Activated CD8-positive, alpha-beta T cell treated with anti-CD3 and anti-CD28 coated beads for 36 hours (primary cell): Measurements from ENCODE around the gene UBAC2. TPM values are rescaled to one million over a fixed set of nuclear protein-coding genes. Genes with fewer than 3 reads are reported as not detected.

Source experiments
- ATAC-seq: fragments of 200-7000 bp; cut with Tn5 transposase; one replicate; pipeline ENCODE4 v1.10.0; 2021; ENCODE audit warnings: mild to moderate bottlenecking, moderate library complexity
- CTCF ChIA-PET: fragments of 350-600 bp; sonication (Branson Sonifier 250); formaldehyde crosslinking; loops from one replicate; lab custom pipeline; 2021; ENCODE audit warnings: antibody characterized with exemption; lab: Charles Lee
- POLR2A ChIA-PET: fragments of 350-600 bp; sonication (Branson Sonifier 250); formaldehyde crosslinking; loops from one replicate; lab custom pipeline; 2021; ENCODE audit warnings: antibody characterized with exemption; lab: Charles Lee
- DNase-seq: peaks from one replicate; pipeline ENCODE4 v3.0.0-alpha.2; 2020
- H3K27ac Mint-ChIP-seq: one replicate; pipeline ENCODE4 v1.8.0; 2021; ENCODE audit warnings: mild to moderate bottlenecking, mixed read lengths
- H3K27me3 Mint-ChIP-seq: one replicate; pipeline ENCODE4 v1.8.0; 2021; ENCODE audit warnings: mixed read lengths
- H3K36me3 Mint-ChIP-seq: one replicate; pipeline ENCODE4 v1.8.0; 2021; ENCODE audit warnings: low read depth, mixed read lengths
- H3K4me1 Mint-ChIP-seq: one replicate; pipeline ENCODE4 v1.8.0; 2021; ENCODE audit warnings: low read depth, mixed read lengths
- H3K4me3 Mint-ChIP-seq: one replicate; pipeline ENCODE4 v1.8.0; 2021; ENCODE audit warnings: mild to moderate bottlenecking, moderate library complexity, mixed read lengths
- H3K9me3 Mint-ChIP-seq: one replicate; pipeline ENCODE4 v1.8.0; 2021; ENCODE audit warnings: mixed read lengths
- CTCF ChIP-seq: fragments of 200-600 bp; IDR thresholded peaks from one replicate; pipeline ENCODE4 v1.8.0; 2022; ENCODE audit warnings: antibody characterized with exemption, mild to moderate bottlenecking
- intact Hi-C: fragments of 100-400 bp; cut with micrococcal nuclease; formaldehyde crosslinking; loops from one replicate; pipeline ENCODE4 v1.10.0; 2022
- total RNA-seq, 2 experiments: library from RNA; stranded (reverse); gene quantifications; one replicate each; pipeline ENCODE4 v1.2.3, GENCODE V29; 2021

UBAC2 gene
- total RNA-seq, 2 experiments from 2014 or later = 63.7 to 68.4 TPM

GRCh38 chr13:99370481-99371275 is 170.0 kb downstream of the UBAC2 start:
- intact Hi-C loops = no loop called here
- TF ChIP-seq CTCF = no peak
- no peaks in the 10 kb centered on the region for H3K27me3 Mint-ChIP-seq
- H3K27ac Mint-ChIP-seq = peak overlapping the region; percentile 81
- H3K36me3 Mint-ChIP-seq = peaks cover 77% of the 10 kb centered on the region
- CTCF ChIA-PET = interaction anchor here (0.6 to 2.2 kb wide), 9 partner anchors 10 to 101 kb away, joined by 3 to 10 read pairs (median 3); no protein-coding TSS in a partner anchor
- DNase-seq (no peak), ATAC-seq (peak; percentile 35)
- H3K9me3 Mint-ChIP-seq = no peaks in the 10 kb centered on the region
- peak overlapping the region; percentile 36 for H3K4me3 Mint-ChIP-seq
- H3K4me1 Mint-ChIP-seq = peaks cover 93% of the 10 kb centered on the region
- POLR2A ChIA-PET = interaction anchor here (1.0 to 2.1 kb wide), 5 partner anchors 10 to 22 kb away, joined by 3 to 8 read pairs (median 5); no protein-coding TSS in a partner anchor

- Mint-ChIP-seq H3K27me3 (no peaks in the 10 kb centered on the region), H3K27ac (peak overlapping the region; percentile 83), H3K4me1 (peaks cover 94% of the 10 kb centered on the region), H3K36me3 (peaks cover 80% of the 10 kb centered on the region), H3K4me3 (peak overlapping the region; percentile 47), H3K9me3 (no peaks in the 10 kb centered on the region)
- ChIA-PET CTCF (interaction anchor here (1.2 to 2.2 kb wide), 8 partner anchors 9 to 106 kb away, joined by 3 to 10 read pairs (median 4); no protein-coding TSS in a partner anchor), POLR2A (interaction anchor here (0.6 to 1.8 kb wide), 10 partner anchors 9 to 87 kb away, joined by 3 to 6 read pairs (median 4); no protein-coding TSS in a partner anchor)
- intact Hi-C loops = no loop called here
- peak; percentile 66 for DNase-seq
- peak; percentile 65 for ATAC-seq
- no peak for TF ChIP-seq CTCF
These were observed 171.3 kb downstream of the UBAC2 start for GRCh38 chr13:99371956-99372355.

GRCh38 chr13:99373436-99373835 is 172.8 kb downstream of the UBAC2 start:
- no peak overlapping the region for H3K4me3 Mint-ChIP-seq
- POLR2A ChIA-PET = interaction anchor here (1.0 to 1.2 kb wide), 2 partner anchors 12 to 159 kb away, joined by 3 to 6 read pairs; no protein-coding TSS in a partner anchor
- peaks cover 78% of the 10 kb centered on the region for H3K36me3 Mint-ChIP-seq
- ATAC-seq (no peak), DNase-seq (no peak)
- CTCF ChIA-PET = interaction anchor here (1.0 to 4.3 kb wide), 5 partner anchors 9 to 104 kb away, joined by 3 to 19 read pairs (median 5); no protein-coding TSS in a partner anchor
- intact Hi-C loops = no loop called here
- H3K9me3 Mint-ChIP-seq = no peaks in the 10 kb centered on the region
- H3K27me3 Mint-ChIP-seq = no peaks in the 10 kb centered on the region
- peak overlapping the region; percentile 59 for H3K27ac Mint-ChIP-seq
- H3K4me1 Mint-ChIP-seq = peaks cover 86% of the 10 kb centered on the region
- TF ChIP-seq CTCF = no peak

GRCh38 chr13:99374169-99374991 is 173.7 kb downstream of the UBAC2 start:
- Mint-ChIP-seq H3K27ac (peak overlapping the region; percentile 81), H3K36me3 (peaks cover 79% of the 10 kb centered on the region), H3K4me1 (peaks cover 86% of the 10 kb centered on the region), H3K4me3 (no peak overlapping the region), H3K9me3 (no peaks in the 10 kb centered on the region), H3K27me3 (no peaks in the 10 kb centered on the region)
- TF ChIP-seq CTCF = no peak
- intact Hi-C loops = no loop called here
- DNase-seq (no peak), ATAC-seq (no peak)
- CTCF ChIA-PET = interaction anchor here (1.3 to 19.3 kb wide), 4 partner anchors 8 to 104 kb away, joined by 3 to 395 read pairs (median 150); no protein-coding TSS in a partner anchor
- POLR2A ChIA-PET = interaction anchor here (1.0 to 1.6 kb wide), 3 partner anchors 13 to 160 kb away, joined by 3 to 6 read pairs (median 6); no protein-coding TSS in a partner anchor
